ENCODE results near the gene NRSN1.

Gene NRSN1

DNA sequence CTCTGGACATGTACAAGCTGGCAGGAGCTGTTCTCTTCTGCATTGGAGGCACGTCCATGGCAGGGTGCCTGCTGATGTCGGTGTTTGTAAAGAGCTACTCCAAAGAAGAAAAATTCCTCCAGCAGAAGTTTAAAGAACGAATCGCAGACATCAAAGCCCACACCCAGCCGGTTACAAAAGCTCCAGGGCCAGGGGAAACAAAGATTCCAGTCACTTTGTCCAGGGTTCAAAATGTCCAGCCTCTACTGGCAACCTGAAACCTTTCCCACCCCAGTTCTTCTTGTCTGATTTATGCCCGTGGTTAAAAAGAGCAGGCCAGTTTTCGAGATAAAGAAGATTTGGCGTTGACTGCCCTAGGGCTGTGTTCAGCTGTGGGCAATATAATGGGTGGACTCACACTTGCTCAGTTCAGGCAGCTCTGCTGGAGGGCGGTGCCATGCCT is 19.7 kb downstream of the NRSN1 start:
- no peak for DNase-seq

DNA sequence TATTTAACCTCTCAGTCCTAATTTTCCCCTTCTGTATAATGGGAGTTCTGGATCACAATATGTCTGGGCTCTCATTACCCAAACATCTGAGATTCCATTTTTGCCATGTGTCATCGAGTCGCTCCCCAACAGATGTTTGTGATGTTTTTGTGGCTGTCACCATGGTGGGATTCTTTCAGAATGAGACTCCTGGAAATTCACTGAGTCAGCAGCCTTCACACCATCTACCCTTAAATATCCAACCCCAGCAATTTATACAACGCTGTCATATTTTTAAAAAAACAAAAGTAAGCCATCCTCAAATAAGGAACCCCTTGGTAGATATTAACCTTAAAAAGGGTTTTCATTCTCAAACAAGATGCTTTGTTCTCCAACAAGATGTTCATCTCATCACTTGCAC is 20.9 kb downstream of the NRSN1 start:
- no peak for DNase-seq

DNA sequence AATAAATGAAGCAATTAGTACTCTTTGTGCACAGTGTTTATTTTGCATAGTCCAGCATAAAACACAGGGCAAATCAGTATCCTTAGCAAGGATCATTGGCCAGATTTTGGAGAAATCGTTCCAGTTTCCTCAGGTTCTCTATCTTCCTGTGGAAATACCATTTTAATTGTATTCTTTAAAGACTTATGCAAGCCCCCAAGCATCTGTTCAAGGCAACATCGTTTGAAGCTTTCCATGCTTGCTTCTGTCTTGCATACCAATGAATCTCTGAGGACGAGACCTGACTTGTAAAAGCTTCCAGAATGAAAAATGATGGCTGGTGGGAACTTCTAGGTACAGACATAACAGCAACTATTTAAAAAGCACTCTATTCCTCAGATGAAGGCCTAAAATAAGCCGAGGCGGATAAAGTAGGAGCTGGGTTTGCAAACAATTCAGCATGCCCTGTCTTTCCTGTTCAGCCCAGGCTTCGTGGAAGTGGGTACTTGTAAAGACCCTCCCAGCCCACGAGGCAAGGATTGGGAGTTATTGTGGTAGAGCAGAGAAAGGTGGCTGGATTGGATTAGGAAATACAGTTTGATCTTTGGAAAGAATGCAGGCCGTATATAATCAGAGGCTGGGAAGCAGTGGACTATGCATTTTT is 21.6 kb downstream of the NRSN1 start:
- no peak for DNase-seq

DNA sequence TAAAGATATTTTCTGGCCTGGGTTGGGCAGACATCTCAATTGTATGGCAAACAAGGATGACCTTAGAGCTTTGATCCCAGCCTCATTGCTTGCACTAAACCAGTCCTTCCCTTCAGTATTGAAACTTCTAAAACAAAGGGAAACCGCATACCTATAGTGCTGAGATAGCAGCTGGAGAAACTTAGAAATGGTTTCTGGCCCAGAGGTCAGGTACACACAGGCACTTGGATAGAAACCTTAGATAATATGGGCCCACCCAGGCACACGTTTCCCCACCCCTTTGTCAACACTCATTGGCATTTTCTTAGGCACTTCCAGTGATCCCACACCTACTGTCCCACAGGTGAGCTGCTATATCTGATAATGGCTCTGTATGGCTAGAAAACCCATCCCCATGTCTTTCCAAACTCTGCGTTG is 22.1 kb downstream of the NRSN1 start:
- no peak for DNase-seq

DNA sequence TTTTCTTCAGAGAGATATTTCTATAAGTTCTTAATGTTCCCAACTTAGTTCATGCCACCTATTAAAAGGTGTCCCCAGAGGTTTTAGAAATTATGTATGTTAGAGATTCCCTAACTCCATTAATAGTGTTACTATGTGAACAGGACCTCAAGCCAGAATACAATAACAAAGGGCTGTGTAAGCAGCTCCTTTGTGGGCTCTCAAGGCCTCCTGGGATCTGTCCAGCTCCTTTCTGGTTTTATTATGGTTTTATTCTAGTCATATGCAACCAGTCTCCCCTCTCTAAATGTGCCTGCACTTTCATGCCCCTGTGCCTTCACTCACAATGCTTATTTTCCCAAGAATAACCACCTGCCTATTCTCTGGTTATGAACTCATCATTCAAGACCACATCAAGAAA is 22.7 kb downstream of the NRSN1 start:
- no peak for DNase-seq

DNA sequence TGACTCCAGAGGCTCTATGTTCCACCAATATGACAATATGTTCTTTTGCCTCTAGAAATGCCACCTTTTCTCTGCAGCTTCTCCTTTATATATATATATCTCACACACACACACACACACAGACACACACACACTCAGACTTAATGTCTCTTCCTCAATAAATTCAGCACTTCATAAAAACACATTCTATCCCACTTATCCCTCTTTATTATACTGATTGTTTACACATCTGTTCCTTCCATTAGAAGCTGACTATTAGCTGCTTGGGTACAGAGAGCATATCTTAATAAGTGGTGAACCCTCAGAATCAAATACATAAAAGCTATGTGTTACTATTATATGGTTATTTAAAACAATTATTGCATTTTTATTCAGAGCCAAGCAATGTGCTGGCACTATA is 23.3 kb downstream of the NRSN1 start:
- DNase-seq, result no peak

DNA sequence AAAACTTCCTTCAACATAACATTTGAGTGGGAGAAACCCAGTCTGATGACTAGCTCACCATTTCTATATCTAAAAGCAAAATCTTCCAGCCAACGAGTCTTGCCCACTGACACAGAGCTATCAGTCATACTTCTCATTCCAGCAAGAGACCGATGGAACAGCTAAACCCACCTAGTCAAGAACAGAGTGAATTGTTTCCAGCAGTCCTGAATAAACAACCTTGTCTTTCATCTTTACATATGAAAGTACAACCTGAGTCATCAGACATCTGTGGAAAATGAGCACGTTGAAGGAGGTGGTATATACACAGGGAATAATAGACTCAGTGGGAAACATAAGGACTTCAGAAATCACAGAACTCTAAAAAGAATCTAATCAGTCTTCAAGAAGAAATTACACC is 23.8 kb downstream of the NRSN1 start:
- DNase-seq, result no peak

DNA sequence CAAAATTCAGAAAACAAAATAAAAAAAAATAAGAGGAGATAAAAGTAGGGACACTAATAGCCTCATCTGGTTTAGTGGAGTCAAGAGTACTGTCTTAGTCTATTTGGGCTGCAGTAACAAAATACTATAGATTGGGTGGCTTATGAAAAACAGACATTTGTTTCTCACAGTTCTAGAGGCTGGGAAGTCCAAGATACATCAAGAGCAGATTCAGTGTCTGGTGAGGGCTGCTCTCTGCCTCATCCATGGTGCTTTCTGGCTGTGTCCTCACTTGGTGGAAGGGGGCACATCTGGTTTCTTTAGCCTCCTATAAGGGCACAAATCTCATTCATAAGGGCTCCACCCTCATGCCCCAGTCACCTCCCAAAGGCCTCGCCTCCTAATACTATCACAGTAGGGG is 26.0 kb downstream of the NRSN1 start:
- DNase-seq, result no peak

DNA sequence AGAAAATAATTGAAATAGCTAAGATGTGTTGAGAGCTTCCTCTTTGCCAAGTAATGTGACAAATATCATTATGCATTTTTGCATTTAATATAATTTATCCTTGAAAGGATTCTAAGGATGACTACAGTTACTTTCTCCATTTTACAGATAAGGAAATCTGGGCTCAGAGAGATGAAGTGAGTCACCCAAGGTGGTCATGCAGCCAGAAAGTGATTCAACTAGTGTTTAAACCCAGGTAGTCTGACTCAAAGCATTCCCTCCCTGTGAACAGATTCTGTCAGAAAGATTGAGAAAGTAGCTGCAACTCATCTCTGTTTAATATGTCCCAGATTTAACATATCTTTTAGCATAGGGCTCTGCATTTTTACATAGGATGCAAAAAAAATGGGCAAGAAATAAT is 28.1 kb downstream of the NRSN1 start:
- no peak for DNase-seq

DNA sequence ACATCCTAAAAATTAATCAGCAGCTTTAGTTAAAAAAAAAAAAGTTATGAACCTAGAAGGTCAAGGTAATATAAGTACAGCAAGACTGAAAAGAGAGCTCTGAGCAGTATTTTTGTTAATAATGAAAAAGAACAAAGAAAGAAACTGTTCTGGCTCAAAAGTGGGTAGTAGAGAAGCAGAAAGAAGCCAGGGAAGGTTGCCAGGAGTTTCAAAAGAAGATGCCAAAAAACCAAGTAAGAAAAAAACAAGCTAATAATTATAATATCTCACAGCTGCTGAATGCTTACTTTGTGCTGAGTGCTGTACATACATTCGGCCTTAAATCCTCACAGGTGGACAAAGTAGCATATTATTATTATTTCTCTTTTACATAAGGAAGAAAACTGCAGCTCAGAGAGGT is 31.9 kb downstream of the NRSN1 start:
- no peak for DNase-seq

DNA sequence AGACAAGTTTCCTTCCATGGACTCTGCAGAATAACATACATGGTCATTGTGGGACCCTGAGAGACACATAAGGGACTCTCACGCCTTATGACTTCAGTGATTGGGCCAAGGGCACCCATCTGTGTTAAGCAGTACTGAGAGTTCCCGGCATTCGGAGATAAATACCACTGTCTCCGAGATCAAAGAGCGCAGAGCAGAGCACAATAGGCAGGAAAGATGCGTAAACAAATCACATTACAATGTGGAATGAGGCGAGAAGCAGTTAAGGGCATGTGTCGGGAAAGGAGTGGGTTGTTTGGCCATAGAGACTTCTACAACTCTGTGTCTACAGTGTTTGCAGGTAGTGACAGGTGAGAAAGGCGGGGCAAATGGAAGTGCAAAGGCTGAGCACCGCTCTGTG is 57.6 kb downstream of the NRSN1 start:
- DNase-seq, result no peak

DNA sequence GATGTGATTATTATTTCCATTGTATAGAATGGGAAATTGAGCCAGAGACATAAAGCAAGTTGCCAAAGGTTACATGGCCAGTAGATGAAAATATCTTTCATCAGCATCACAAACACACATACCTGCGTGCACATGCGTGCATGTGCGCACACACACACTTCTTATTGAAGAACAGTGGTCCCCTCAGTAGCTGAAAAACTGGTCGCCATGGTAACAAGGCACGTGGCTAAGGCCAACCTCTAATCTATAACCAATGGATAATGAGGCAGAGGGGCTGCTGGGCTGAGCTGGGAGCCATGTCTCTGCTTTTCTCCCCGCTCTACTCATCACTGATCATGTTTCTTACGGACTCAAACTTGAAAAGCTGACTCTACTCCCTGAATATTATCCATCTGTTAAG is 60.3 kb downstream of the NRSN1 start:
- DNase-seq, result no peak

DNA sequence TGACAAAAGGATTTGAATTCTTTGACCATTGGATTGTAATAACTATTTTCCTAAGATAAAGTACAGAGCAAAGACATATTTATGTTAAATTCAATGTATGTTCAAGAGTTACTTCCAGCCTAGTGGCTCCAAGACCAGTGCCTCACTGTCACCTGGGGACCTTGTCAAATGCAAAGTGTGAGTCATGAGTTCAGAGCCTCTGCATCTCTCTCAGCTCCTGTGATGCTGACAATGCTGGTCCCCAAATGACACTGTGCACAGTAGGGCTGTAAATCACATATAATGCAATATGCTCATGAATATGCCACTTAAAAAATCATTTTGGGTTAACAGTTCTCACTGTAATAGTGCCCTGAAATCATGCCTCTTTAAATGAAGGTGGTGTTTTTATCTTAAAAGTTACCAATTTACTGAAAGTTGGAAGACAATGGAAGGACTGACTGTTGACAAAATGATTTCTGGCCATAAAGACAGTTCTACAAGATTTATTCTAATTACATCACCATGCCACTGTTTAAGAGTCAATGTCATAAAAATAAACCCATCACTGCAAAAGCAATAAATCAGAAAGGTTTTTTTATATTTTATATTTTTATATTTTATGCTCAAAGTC is 62.1 kb downstream of the NRSN1 start:
- no peak for DNase-seq

DNA sequence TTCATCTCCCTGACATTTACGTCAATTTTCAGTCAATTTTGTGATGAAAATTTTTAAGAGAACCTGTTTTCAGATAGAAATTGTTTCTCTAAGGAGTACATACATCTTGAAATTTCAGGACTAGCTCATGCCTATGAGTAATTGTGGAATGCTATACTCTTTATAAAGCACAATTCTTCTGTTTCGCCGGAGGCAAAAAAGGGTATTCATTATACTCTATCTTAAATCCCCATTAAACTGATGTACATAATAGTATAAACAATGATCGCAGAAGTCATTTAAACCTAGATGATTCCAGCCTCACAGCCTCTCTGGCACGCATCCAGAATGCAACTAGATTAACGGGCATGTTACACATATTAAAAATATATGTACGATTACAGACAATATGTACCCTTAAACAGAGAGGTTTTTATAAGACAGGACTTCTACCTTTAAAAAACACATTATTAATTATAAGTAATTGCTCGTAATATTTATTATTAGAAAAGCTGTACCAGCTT is 62.6 kb downstream of the NRSN1 start:
- DNase-seq, result no peak

DNA sequence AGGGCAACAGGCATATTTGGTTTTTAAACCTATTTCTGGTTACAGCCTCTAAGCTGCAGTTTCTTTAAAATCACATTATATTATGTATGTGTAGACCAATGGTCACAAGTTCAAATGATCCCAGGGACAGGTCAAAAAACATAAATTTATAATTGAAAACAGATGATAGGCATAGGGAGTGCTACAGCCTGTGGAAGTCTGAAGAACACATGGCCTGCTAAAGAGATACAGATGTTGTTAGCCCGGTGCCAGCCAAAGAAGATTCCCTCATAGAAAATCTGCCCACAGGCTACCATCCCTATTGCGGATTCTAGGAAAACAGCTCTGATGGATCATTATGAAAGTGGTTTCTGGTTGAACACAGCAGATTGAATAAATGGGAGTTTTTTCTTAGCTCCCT is 65.3 kb downstream of the NRSN1 start:
- no peak for DNase-seq

DNA sequence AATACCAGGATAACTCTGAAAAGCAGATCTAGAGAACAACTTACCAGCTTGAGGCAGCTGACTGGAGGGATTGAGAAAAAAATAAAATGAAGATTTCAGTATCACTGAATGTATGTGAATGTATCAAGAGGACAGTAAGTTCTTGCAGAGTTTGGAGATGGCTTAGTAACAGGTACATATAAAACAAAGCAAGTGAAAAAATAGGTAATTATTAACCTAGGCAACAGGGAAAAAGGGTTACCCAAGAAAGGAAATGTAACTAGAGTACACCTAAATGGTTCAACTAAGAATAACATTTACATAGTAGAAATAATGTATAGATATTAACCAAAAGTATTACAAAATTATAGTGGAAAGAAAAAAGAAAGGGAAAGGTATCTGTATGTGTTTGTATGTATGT is 67.3 kb downstream of the NRSN1 start:
- no peak for DNase-seq

DNA sequence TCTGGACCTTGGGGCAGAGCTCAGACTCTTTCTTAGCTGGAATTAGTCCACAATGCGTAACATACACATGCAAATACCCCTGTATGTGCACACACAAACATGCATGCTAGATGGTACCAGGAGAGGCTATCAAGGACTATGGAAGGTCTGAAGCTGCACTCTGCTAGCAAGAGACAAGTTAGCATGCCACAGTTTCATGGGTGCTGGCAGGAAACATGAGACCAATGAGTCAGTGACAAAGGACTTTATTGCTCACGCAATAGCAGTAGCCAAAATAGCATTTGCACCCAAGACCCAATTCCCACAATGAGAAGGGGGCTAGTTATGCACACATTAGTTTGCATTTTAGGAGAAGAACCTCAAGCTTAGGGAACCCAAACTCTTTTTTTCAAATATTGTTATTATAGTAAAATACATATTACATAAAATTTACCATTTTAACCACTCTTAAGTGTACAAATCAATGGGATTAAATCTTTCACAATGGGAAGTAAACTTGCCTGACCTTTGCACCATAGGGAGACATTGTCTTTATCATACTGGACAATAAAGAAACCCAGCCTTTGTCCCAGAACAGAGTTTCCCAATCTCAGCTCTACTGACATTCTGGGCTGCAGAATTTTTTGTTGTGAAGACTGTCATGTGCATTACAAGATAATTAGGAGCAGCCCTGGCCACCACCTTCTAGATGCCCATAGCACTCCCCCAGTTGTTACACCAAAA is 69.1 kb downstream of the NRSN1 start:
- DNase-seq, result no peak

DNA sequence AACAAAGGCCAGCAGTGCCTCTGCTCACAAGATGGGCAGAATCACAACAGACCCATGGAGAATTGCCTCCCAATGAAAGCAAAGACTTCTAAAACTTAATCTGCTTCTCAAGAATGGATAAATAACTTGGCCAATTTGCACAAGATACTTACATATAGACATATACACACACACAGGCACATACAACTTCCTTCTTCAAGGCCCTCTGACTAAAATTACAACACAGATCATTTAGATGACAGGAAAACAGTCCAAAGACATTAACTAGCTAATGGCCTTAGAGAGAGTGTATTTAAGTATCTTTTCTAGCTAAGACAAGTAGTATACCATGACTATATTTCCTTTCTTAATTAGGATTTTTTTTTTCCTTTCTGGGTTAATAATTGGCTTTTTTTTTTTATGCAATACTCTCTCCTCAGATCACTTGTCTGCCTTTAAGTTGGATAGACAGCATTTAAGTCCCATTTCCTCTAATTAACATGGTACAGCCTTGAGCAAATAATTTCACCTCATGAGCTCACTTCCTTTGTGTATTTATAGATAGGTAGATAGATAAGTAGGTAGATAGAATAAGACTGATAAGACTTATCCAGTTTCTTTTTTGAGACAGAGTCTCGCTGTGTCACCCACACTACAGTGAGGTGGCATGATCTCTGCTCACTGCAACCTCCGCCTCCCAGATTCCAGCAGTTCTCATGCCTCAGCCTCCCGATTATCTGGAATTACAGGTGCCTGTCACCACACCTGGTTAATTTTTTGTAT is 70.0 kb downstream of the NRSN1 start:
- DNase-seq, result no peak

All from stimulated activated CD4-positive, alpha-beta T cell treated with anti-CD3 and anti-CD28 coated beads, Interleukin-4, amount 100 ng/mL, for 24 hours (primary cell).